Esophagus mucosa (tissue), 1 donor: ENCODE measurements around the gene TBC1D10B. TPM values are rescaled to one million over a fixed set of nuclear protein-coding genes. Genes with fewer than 3 reads are reported as not detected.

Experiments
- ATAC-seq: fragments of 200-7000 bp; cut with Tn5 transposase; one replicate; pipeline ENCODE4 v1.9.1; 2020
- total RNA-seq: library from RNA; stranded (reverse); gene quantifications from one replicate; pipeline ENCODE4 v1.2.4, GENCODE V29; 2023
- donor health status: DM: yes; HTN: yes; CAD: no.

Gene TBC1D10B
- total RNA-seq, 1 donor from 2014 or later: 25.3 TPM

GRCh38 chr16:30372038-30372712 is 1.9 kb upstream of the TBC1D10B start:
- ATAC-seq: no peak

GRCh38 chr16:30371248-30371816 is 1.0 kb upstream of the TBC1D10B start:
- no peak for ATAC-seq

- ATAC-seq: no peak
These were observed 297 bp downstream of the TBC1D10B start for GRCh38 chr16:30369938-30370455.

GRCh38 chr16:30369091-30369937 is 980 bp downstream of the TBC1D10B start:
- no peak for ATAC-seq

GRCh38 chr16:30368792-30369090 is 1.6 kb downstream of the TBC1D10B start:
- no peak for ATAC-seq

GRCh38 chr16:30368122-30368791 is 2.0 kb downstream of the TBC1D10B start:
- no peak for ATAC-seq

- no peak for ATAC-seq
These were observed 2.8 kb downstream of the TBC1D10B start for GRCh38 chr16:30367349-30368009.

GRCh38 chr16:30366511-30366910 is 3.8 kb downstream of the TBC1D10B start:
- ATAC-seq: no peak

GRCh38 chr16:30365200-30365599 is 5.1 kb downstream of the TBC1D10B start:
- no peak for ATAC-seq

- ATAC-seq: no peak
These were observed 9.1 kb downstream of the TBC1D10B start for GRCh38 chr16:30361180-30361579.

- ATAC-seq: no peak
These were observed 10.5 kb downstream of the TBC1D10B start for GRCh38 chr16:30359871-30360170.

GRCh38 chr16:30358990-30359870 is 11.1 kb downstream of the TBC1D10B start:
- no peak for ATAC-seq

- no peak for ATAC-seq
These were observed 11.7 kb downstream of the TBC1D10B start for GRCh38 chr16:30358577-30358936.

- no peak for ATAC-seq
These were observed 12.3 kb downstream of the TBC1D10B start for GRCh38 chr16:30357715-30358576.

- no peak for ATAC-seq
These were observed 13.1 kb downstream of the TBC1D10B start for GRCh38 chr16:30357085-30357714.

GRCh38 chr16:30356401-30357084 is 13.8 kb downstream of the TBC1D10B start:
- no peak for ATAC-seq

- no peak for ATAC-seq
These were observed 14.4 kb downstream of the TBC1D10B start for GRCh38 chr16:30355954-30356308.

GRCh38 chr16:30355144-30355953 is 14.9 kb downstream of the TBC1D10B start, which contains the start of gene CD2BP2:
CD2BP2 (minus strand) TSS chr16:30355308; CDS start chr16:30354681, 627 bp downstream.
- peak; percentile 90 for ATAC-seq
